GM19397 (cell line): ENCODE measurements around the gene NRG2.

Source experiments
- ATAC-seq: cut with Tn5 transposase; IDR thresholded peaks from one replicate; pipeline ENCODE4 v1.9.1; 2021; ENCODE audit warnings: mild to moderate bottlenecking, moderate library complexity; ENCODE audit not compliant: unreplicated experiment

Gene NRG2

GRCh38 chr5:139821806-139822552 is 221.1 kb downstream of the NRG2 start:
- no peak for ATAC-seq

GRCh38 chr5:139820606-139821005 is 222.5 kb downstream of the NRG2 start:
- no peak for ATAC-seq

- ATAC-seq: no peak
Observed at GRCh38 chr5:139820130-139820529, 223.0 kb downstream of the NRG2 start.

GRCh38 chr5:139817970-139818369 is 225.1 kb downstream of the NRG2 start:
- ATAC-seq: no peak

GRCh38 chr5:139817362-139817761 is 225.7 kb downstream of the NRG2 start:
- ATAC-seq: no peak

- ATAC-seq: no peak
Observed at GRCh38 chr5:139816566-139816965, 226.5 kb downstream of the NRG2 start.

- ATAC-seq: no peak
Observed at GRCh38 chr5:139814704-139815280, 228.3 kb downstream of the NRG2 start.

GRCh38 chr5:139814191-139814601 is 228.9 kb downstream of the NRG2 start:
- no peak for ATAC-seq

GRCh38 chr5:139812836-139813805 is 230.0 kb downstream of the NRG2 start:
- no peak for ATAC-seq

- no peak for ATAC-seq
Observed at GRCh38 chr5:139812323-139812722, 230.8 kb downstream of the NRG2 start.

GRCh38 chr5:139811274-139811607 is 231.9 kb downstream of the NRG2 start:
- no peak for ATAC-seq

GRCh38 chr5:139810341-139811273 is 232.5 kb downstream of the NRG2 start:
- no peak for ATAC-seq

- ATAC-seq: no peak
Observed at GRCh38 chr5:139809331-139809810, 233.7 kb downstream of the NRG2 start.

- ATAC-seq: no peak
Observed at GRCh38 chr5:139808481-139809330, 234.4 kb downstream of the NRG2 start.

GRCh38 chr5:139807647-139808030 is 235.5 kb downstream of the NRG2 start:
- ATAC-seq: no peak

- ATAC-seq: no peak
Observed at GRCh38 chr5:139806726-139807646, 236.1 kb downstream of the NRG2 start.

- ATAC-seq: no peak
Observed at GRCh38 chr5:139806111-139806510, 237.0 kb downstream of the NRG2 start.

- ATAC-seq: no peak
Observed at GRCh38 chr5:139805545-139805944, 237.6 kb downstream of the NRG2 start.
